Upper lobe of left lung (tissue), 6 donors: ENCODE measurements around the gene GPR68. TPM values are rescaled to one million over a fixed set of nuclear protein-coding genes. Genes with fewer than 3 reads are reported as not detected.

Experiments
- ATAC-seq, 2 donors: fragments of 200-7000 bp; cut with Tn5 transposase; one replicate each; pipeline ENCODE4 v1.9.1; 2022; ENCODE audit warnings: mild to moderate bottlenecking in 2 of 2, moderate library complexity in 2 of 2; ENCODE audit not compliant: low FRiP score in 2 of 2
- DNase-seq, 2 donors: peaks; one replicate each; pipeline ENCODE4 v3.0.0-alpha.2; 2019 to 2020
- H3K27ac ChIP-seq, 4 donors: fragments of 200-600 bp; sonication (generic); one replicate each; pipeline ENCODE4 v1.5.1; 2016 to 2019
- H3K27me3 ChIP-seq, 4 donors: fragments of 200-600 bp; sonication (generic); one replicate each; pipeline ENCODE4 v1.5.1; 2017 to 2019
- H3K36me3 ChIP-seq, 4 donors: fragments of 200-600 bp; sonication (generic); one replicate each; pipeline ENCODE4 v1.5.1; 2016 to 2019
- H3K4me1 ChIP-seq, 4 donors: fragments of 200-600 bp; sonication (generic); one replicate each; pipeline ENCODE4 v1.5.1; 2018 to 2019
- H3K4me3 ChIP-seq, 4 donors: fragments of 200-600 bp; sonication (generic); one replicate each; pipeline ENCODE4 v1.5.1; 2017 to 2019; ENCODE audit warnings: mild to moderate bottlenecking in 2 of 4, moderate library complexity in 1 of 4
- H3K9me3 ChIP-seq, 4 donors: fragments of 200-600 bp; sonication (generic); one replicate each; pipeline ENCODE4 v1.5.1; 2018 to 2019
- CTCF ChIP-seq, 6 experiments: fragments of 450-650 bp in 4 of 6; fragments of 200-600 bp in 2 of 6; sonication (generic) in 2 of 6; IDR thresholded peaks; one replicate each; pipeline ENCODE4 v1.5.1; 2016 to 2019; ENCODE audit warnings: antibody characterized with exemption in 6 of 6
- EP300 ChIP-seq, 4 donors: sonication (generic); formaldehyde crosslinking; IDR thresholded peaks; one replicate each; pipeline ENCODE4 v1.5.1; 2017; ENCODE audit warnings: antibody characterized with exemption in 4 of 4, control low read depth in 2 of 4
- POLR2A ChIP-seq, 4 donors: fragments of 450-650 bp; IDR thresholded peaks; one replicate each; pipeline ENCODE4 v1.5.1; 2016 to 2017; ENCODE audit warnings: antibody characterized with exemption in 4 of 4, mild to moderate bottlenecking in 2 of 4
- POLR2AphosphoS5 ChIP-seq, 2 donors: sonication (generic); formaldehyde crosslinking; IDR thresholded peaks; one replicate each; pipeline ENCODE4 v1.5.1; 2017; ENCODE audit warnings: antibody characterized with exemption in 2 of 2
- WGBS, 2 donors: methylation state at CpG; one replicate each; pipeline ENCODE4 v1.1.5; 2017 to 2018; 5-methylcytosine and 5-hydroxymethylcytosine counted together
- total RNA-seq, 6 donors: library from RNA; depleted of rRNA in 4 of 6; stranded (reverse); fragments of >200 nt in 4 of 6; gene quantifications; one replicate each; pipeline versions ENCODE4 v1.1.0 to v1.2.1, GENCODE V29; 2016 to 2021
- donor health status: DM: no; HTN: no; CAD: no; lungs with moderate emphysema.
- donor health status: DM: no; HTN: yes; CAD: no; lungs with severe emphysema.

Gene GPR68
- total RNA-seq, 6 donors from 2014 or later = 1.2 to 8.4 (median 3.3) TPM

GRCh38 chr14:91257328-91258010, 13.0 kb upstream of the GPR68 start:
- Histone ChIP-seq H3K36me3 (no peaks in the 10 kb centered on the region), H3K9me3 (no peaks in the 10 kb centered on the region), H3K27me3 (no peaks in the 10 kb centered on the region), H3K4me3 (no peak overlapping the region), H3K4me1 (peaks cover 23 to 30% (median 28%) of the 10 kb centered on the region in 4 donors), H3K27ac (peak overlapping the region in 3 of 4 donors; percentile 19 to 63 (median 53))
- TF ChIP-seq CTCF (IDR thresholded peaks at IDR 0.05) (no peak), EP300 (IDR thresholded peaks at IDR 0.05) (no peak), POLR2A (IDR thresholded peaks at IDR 0.05) (no peak), POLR2AphosphoS5 (IDR thresholded peaks at IDR 0.05) (no peak)
- 40 to 49% methylated on average over 8 of the region's 8 CpGs for WGBS, 2 donors
- ATAC-seq (no peak), DNase-seq (no peak)

GRCh38 chr14:91256661-91257060, 12.2 kb upstream of the GPR68 start:
- 69 to 74% methylated on average over 1 of the region's 1 CpG for WGBS, 2 donors
- no peak for ATAC-seq
- Histone ChIP-seq H3K27ac (no peak overlapping the region), H3K4me3 (no peak overlapping the region), H3K9me3 (no peaks in the 10 kb centered on the region), H3K36me3 (no peaks in the 10 kb centered on the region), H3K27me3 (no peaks in the 10 kb centered on the region), H3K4me1 (peaks cover 29 to 38% (median 31%) of the 10 kb centered on the region in 4 donors)
- no peak for DNase-seq
- TF ChIP-seq EP300 (IDR thresholded peaks at IDR 0.05) = no peak
- no peak for TF ChIP-seq CTCF (IDR thresholded peaks at IDR 0.05)
- no peak for TF ChIP-seq POLR2A (IDR thresholded peaks at IDR 0.05)
- no peak for TF ChIP-seq POLR2AphosphoS5 (IDR thresholded peaks at IDR 0.05)

GRCh38 chr14:91255026-91255695, 10.7 kb upstream of the GPR68 start:
- H3K4me3 ChIP-seq = no peak overlapping the region
- no peaks in the 10 kb centered on the region for H3K9me3 ChIP-seq

GRCh38 chr14:91254461-91254860, 10.0 kb upstream of the GPR68 start:
- peaks cover 46 to 60% (median 53%) of the 10 kb centered on the region in 4 donors for H3K4me1 ChIP-seq
- peak overlapping the region in 3 of 4 donors; percentile 77 to 83 (median 82) for H3K27ac ChIP-seq
- no peak overlapping the region for H3K4me3 ChIP-seq
- H3K27me3 ChIP-seq = no peaks in the 10 kb centered on the region
- ATAC-seq = peak in 1 of 2 donors; percentile 3
- no peaks in the 10 kb centered on the region for H3K9me3 ChIP-seq
- WGBS, 2 donors = 68 to 75% methylated on average over 3 of the region's 3 CpGs
- H3K36me3 ChIP-seq = no peaks in the 10 kb centered on the region
- TF ChIP-seq EP300 (IDR thresholded peaks at IDR 0.05) (no peak), POLR2AphosphoS5 (IDR thresholded peaks at IDR 0.05) (no peak), POLR2A (IDR thresholded peaks at IDR 0.05) (no peak), CTCF (IDR thresholded peaks at IDR 0.05) (no peak)
- DNase-seq = no peak

More at GRCh38 chr14:91255026-91255695, 10.7 kb upstream of the GPR68 start:
- H3K27ac ChIP-seq = peak overlapping the region in 1 of 4 donors; percentile 24
- H3K27me3 ChIP-seq = no peaks in the 10 kb centered on the region
- no peaks in the 10 kb centered on the region for H3K36me3 ChIP-seq
- WGBS, 2 donors = 87% methylated on average over 9 of the region's 9 CpGs
- peaks cover 39 to 53% (median 46%) of the 10 kb centered on the region in 4 donors for H3K4me1 ChIP-seq
- TF ChIP-seq POLR2AphosphoS5 (IDR thresholded peaks at IDR 0.05) (no peak), EP300 (IDR thresholded peaks at IDR 0.05) (no peak), POLR2A (IDR thresholded peaks at IDR 0.05) (no peak), CTCF (IDR thresholded peaks at IDR 0.05) (no peak)
- DNase-seq = no peak
- ATAC-seq = no peak
